ENCODE data around the gene PDPK1. TPM values are rescaled to one million over a fixed set of nuclear protein-coding genes. Genes with fewer than 3 reads are reported as not detected.
A peak's percentile ranks its signal among the peaks of the same experiment; 100 is the strongest.
"Not testable (repeated sequence)": the region's sequence is repeated elsewhere in the genome, so short reads cannot be mapped to it uniquely, and the experiment has no call there.

PDPK1 gene
- total RNA-seq, 4 donors from 2014 or later, result 31.6 to 49.8 (median 47.8) TPM

- peak; percentile 99 to 100 for DNase-seq (ENCODE audit: low spot score in 2 of 2)
- WGBS, result under 1% methylated on average over 22 of the region's 84 CpGs
- TF ChIP-seq CTCF (IDR thresholded peaks at IDR 0.05), result no peak
- no peak for TF ChIP-seq EP300 (IDR thresholded peaks at IDR 0.05)
- peak; percentile 2 to 95 (median 4) for TF ChIP-seq POLR2AphosphoS5 (IDR thresholded peaks at IDR 0.05)
- TF ChIP-seq POLR2A (IDR thresholded peaks at IDR 0.05), result peak in 1 of 2 donors; percentile 41
Measured at GRCh38 chr16:2531696-2532493, 5.9 kb upstream of the PDPK1 start.

GRCh38 chr16:2532494-2533141 lies 5.2 kb upstream of the PDPK1 start:
- peak overlapping the region; percentile 55 for H3K4me3 ChIP-seq
- TF ChIP-seq POLR2A (IDR thresholded peaks at IDR 0.05) (peak; percentile 12 to 30), POLR2AphosphoS5 (IDR thresholded peaks at IDR 0.05) (peak in 1 of 3 donors; percentile 42), EP300 (IDR thresholded peaks at IDR 0.05) (no peak), CTCF (IDR thresholded peaks at IDR 0.05) (no peak)
- peaks cover 28% of the 10 kb centered on the region for H3K4me1 ChIP-seq
- no peaks in the 10 kb centered on the region for H3K9me3 ChIP-seq
- H3K36me3 ChIP-seq, result peaks cover 20% of the 10 kb centered on the region
- DNase-seq (ENCODE audit: low spot score in 2 of 2), result peak; percentile 91 to 93
- WGBS, result 3% methylated on average over 31 of the region's 37 CpGs
- H3K27ac ChIP-seq, result peak overlapping the region; percentile 92
- H3K27me3 ChIP-seq, result no peaks in the 10 kb centered on the region

More at GRCh38 chr16:2531696-2532493, 5.9 kb upstream of the PDPK1 start:
- peak overlapping the region; percentile 92 for H3K27ac ChIP-seq
- H3K4me3 ChIP-seq, result peak overlapping the region; percentile 55
- H3K4me1 ChIP-seq, result peaks cover 23% of the 10 kb centered on the region
- no peaks in the 10 kb centered on the region for H3K27me3 ChIP-seq
- peaks cover 27% of the 10 kb centered on the region for H3K36me3 ChIP-seq
- H3K9me3 ChIP-seq, result no peaks in the 10 kb centered on the region

- H3K9me3 ChIP-seq; H3K27me3 ChIP-seq; DNase-seq (ENCODE audit: low spot score in 2 of 2): not testable (repeated sequence)
- 26% methylated on average over 15 of the region's 16 CpGs for WGBS
- H3K4me1 ChIP-seq, result peaks cover 28% of the 10 kb centered on the region
- peaks cover 14% of the 10 kb centered on the region for H3K36me3 ChIP-seq
- peak overlapping the region; percentile 55 for H3K4me3 ChIP-seq
- H3K27ac ChIP-seq, result peak overlapping the region; percentile 92
Measured at GRCh38 chr16:2533142-2533755, 4.6 kb upstream of the PDPK1 start.

GRCh38 chr16:2533912-2534311 lies 3.9 kb upstream of the PDPK1 start:
- Histone ChIP-seq H3K4me3 (no peak overlapping the region), H3K36me3 (peaks cover 7% of the 10 kb centered on the region), H3K27ac (no peak overlapping the region), H3K27me3 (no peaks in the 10 kb centered on the region), H3K9me3 (no peaks in the 10 kb centered on the region), H3K4me1 (peaks cover 32% of the 10 kb centered on the region)
- DNase-seq (ENCODE audit: low spot score in 2 of 2), result no peak
- no peak for TF ChIP-seq EP300 (IDR thresholded peaks at IDR 0.05)
- TF ChIP-seq CTCF (IDR thresholded peaks at IDR 0.05), result no peak
- no peak for TF ChIP-seq POLR2A (IDR thresholded peaks at IDR 0.05)
- no peak for TF ChIP-seq POLR2AphosphoS5 (IDR thresholded peaks at IDR 0.05)
- WGBS, result 86% methylated on average over 11 of the region's 11 CpGs

GRCh38 chr16:2534335-2534734 lies 3.5 kb upstream of the PDPK1 start:
- not testable (repeated sequence) for H3K36me3 ChIP-seq; H3K4me3 ChIP-seq; H3K27me3 ChIP-seq; DNase-seq (ENCODE audit: low spot score in 2 of 2); H3K9me3 ChIP-seq; H3K27ac ChIP-seq
- H3K4me1 ChIP-seq, result peaks cover 36% of the 10 kb centered on the region
- WGBS, result 86% methylated on average over 5 of the region's 5 CpGs

- TF ChIP-seq POLR2A (IDR thresholded peaks at IDR 0.05) (no peak), CTCF (IDR thresholded peaks at IDR 0.05) (no peak), EP300 (IDR thresholded peaks at IDR 0.05) (no peak), POLR2AphosphoS5 (IDR thresholded peaks at IDR 0.05) (no peak)
- no peak overlapping the region for H3K4me3 ChIP-seq
- DNase-seq (ENCODE audit: low spot score in 2 of 2), result peak in 1 of 2 donors; percentile 80
- H3K9me3 ChIP-seq, result no peaks in the 10 kb centered on the region
- H3K27ac ChIP-seq, result peak overlapping the region; percentile 85
- no peaks in the 10 kb centered on the region for H3K27me3 ChIP-seq
- peaks cover 48% of the 10 kb centered on the region for H3K4me1 ChIP-seq
- WGBS, result 56% methylated on average over 8 of the region's 9 CpGs
- H3K36me3 ChIP-seq, result no peaks in the 10 kb centered on the region
Measured at GRCh38 chr16:2535625-2536013, 2.2 kb upstream of the PDPK1 start.

- peaks cover 49% of the 10 kb centered on the region for H3K4me1 ChIP-seq
- 80% methylated on average over 24 of the region's 24 CpGs for WGBS
Measured at GRCh38 chr16:2539192-2539844, 1.5 kb downstream of the PDPK1 start.

More at GRCh38 chr16:2539192-2539844, 1.5 kb downstream of the PDPK1 start:
- H3K27ac ChIP-seq; DNase-seq (ENCODE audit: low spot score in 2 of 2); H3K9me3 ChIP-seq; H3K36me3 ChIP-seq; H3K27me3 ChIP-seq: not testable (repeated sequence)
- H3K4me3 ChIP-seq, result peak overlapping the region; percentile 64

Data from suprapubic skin (tissue), 4 donors.